Endometrium (tissue), 2 donors: ENCODE data around the gene GRIN3B.

Experiments used
- FAIRE-seq: peaks from 2 replicates; lab custom pipeline; 2012; peaks lifted over from hg19 to GRCh38; lab: Jason Lieb, UNC
- donor health status: control.
- donor health status: control.

GRIN3B gene

GRCh38 chr19:1042689-1043511 is 42.7 kb downstream of the GRIN3B start:
- no peak for FAIRE-seq

GRCh38 chr19:1045247-1045603 is 45.0 kb downstream of the GRIN3B start:
- FAIRE-seq = no peak

- no peak for FAIRE-seq
Measured at GRCh38 chr19:1046117-1046626, 46.0 kb downstream of the GRIN3B start.

DNA sequence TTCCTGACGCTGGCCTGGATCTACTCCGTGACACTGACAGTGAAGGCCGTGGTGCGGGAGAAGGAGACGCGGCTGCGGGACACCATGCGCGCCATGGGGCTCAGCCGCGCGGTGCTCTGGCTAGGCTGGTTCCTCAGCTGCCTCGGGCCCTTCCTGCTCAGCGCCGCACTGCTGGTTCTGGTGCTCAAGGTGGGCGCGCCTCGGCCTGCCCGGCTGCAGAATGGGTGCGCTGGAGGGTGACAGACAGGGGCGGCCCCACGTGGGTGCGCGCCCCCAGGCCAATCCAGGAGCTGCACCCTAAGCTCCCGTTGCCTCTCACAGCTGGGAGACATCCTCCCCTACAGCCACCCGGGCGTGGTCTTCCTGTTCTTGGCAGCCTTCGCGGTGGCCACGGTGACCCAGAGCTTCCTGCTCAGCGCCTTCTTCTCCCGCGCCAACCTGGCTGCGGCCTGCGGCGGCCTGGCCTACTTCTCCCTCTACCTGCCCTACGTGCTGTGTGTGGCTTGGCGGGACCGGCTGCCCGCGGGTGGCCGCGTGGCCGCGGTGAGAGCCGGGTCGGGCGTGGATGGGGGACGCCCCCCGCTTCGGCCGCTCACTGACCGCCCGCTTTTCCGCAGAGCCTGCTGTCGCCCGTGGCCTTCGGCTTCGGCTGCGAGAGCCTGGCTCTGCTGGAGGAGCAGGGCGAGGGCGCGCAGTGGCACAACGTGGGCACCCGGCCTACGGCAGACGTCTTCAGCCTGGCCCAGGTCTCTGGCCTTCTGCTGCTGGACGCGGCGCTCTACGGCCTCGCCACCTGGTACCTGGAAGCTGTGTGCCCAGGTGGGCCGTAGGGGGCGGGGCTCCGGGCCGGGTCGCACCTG is 46.8 kb downstream of the GRIN3B start:
- FAIRE-seq = no peak

DNA sequence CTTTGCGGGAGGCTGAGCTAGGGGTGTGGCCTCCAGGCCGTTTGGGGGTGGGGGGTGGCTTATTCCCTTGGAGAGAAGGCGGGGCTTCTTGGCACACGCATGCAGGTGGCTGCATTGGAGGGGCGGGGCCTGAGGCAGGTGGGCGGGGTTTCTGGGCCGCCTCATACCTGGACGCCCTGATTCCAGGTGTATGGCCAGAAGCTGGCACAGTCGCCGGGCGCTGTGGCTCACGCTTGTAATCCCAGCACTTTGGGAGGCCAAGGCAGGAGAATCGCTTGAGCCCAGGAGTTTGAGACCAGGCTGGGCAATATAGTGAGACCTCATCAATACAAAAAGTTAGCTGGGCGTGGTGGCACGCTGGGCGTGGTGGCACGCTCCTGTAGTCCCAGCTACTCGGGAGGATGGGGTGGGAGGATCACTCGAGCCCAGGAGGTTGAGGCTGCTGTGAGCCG is 47.5 kb downstream of the GRIN3B start:
- no peak for FAIRE-seq

DNA sequence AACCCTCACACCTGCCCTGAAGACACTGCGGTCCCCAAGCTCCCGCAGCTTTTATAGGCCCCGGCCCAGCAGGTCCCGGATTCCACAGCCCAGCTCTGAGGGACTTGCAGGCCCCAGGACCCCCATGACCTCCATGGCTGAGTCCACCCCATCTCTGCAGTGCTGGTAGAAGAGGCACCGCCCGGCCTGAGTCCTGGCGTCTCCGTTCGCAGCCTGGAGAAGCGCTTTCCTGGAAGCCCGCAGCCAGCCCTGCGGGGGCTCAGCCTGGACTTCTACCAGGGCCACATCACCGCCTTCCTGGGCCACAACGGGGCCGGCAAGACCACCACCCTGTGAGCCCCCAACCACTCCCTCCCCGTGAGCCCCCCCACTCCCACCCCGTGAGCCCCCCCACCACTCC is 48.9 kb downstream of the GRIN3B start:
- no peak for FAIRE-seq

- no peak for FAIRE-seq
Measured at GRCh38 chr19:1049800-1050199, 49.6 kb downstream of the GRIN3B start.

- no peak for FAIRE-seq
Measured at GRCh38 chr19:1050989-1051788, 51.0 kb downstream of the GRIN3B start.

DNA sequence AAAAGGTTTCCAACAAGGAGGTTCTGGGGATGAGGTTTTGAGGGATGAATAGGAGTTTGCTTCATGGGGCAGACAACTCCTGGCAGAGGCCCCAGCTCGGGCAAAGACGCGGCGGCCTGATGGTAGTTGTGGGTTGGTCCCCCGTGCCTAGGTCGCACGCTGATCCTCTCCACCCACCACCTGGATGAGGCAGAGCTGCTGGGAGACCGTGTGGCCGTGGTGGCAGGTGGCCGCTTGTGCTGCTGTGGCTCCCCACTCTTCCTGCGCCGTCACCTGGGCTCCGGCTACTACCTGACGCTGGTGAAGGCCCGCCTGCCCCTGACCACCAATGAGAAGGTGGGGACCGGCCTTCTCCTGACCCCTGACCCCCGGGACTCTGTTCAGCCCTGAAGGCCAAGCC is 51.6 kb downstream of the GRIN3B start:
- FAIRE-seq = no peak

DNA sequence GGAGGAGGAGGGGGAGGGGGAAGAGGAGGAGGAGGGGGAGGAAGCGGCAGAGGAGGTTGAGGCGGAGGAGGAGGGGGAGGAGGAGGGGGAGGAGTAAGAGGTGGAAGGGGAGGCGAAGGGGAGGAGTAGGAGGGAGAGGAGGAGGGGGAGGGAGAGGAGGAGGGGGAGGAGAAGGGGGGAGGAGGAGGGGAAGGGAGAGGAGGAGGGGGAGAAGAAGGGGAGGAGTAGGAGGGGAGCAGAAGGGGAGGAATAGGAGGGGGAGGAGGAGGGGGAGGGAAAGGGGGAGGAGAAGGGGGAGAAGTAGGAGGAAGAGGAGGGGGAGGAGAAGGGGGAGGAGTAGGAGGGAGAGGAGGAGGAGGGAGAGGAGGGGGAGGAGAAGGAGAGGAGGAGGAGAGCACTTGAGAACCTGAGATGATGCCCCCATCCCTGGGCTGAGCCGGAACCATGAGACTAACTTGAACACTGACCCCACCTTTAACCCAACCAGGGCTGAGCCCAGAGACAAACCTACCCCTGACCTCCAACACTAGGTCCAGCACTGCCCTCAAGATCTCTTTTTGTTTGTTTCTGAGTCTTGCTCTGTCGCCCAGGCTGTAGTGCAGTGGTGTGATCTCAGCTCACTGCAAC is 52.2 kb downstream of the GRIN3B start:
- FAIRE-seq = no peak

DNA sequence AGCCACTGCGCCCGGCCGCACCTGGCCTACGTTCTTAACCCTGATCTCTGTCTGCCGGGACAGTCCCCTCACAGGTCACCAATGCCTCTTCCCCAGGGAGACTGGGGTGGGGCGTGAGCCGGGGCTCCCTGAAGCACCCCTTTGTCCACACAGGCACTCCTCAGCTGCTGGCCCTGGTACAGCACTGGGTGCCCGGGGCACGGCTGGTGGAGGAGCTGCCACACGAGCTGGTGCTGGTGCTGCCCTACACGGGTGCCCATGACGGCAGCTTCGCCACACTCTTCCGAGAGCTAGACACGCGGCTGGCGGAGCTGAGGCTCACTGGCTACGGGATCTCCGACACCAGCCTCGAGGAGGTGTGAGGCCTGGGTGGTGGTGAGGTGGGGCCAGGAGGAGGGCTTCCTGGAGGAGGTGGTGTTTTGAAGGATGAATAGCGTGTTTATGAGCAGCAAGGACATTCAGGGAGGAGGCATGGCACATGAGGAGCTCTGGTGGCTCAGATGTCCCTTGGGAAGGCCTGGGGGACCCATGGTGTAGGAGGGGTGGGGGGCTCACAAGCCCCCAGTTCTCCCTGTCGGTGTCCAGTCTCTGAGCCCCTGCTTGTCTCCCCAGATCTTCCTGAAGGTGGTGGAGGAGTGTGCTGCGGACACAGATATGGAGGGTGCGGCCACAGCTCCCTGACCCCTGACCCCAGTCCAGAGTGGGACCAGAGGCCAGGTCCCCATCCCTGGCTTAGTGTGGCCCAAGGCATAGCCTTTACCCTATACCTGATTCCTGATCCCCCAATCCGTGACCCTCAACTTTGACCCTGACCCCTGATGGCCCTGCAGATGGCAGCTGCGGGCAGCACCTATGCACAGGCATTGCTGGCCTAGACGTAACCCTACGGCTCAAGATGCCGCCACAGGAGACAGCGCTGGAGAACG is 53.2 kb downstream of the GRIN3B start:
- FAIRE-seq = no peak

GRCh38 chr19:1054102-1055027 is 54.1 kb downstream of the GRIN3B start:
- no peak for FAIRE-seq

GRCh38 chr19:1055028-1055425 is 54.8 kb downstream of the GRIN3B start:
- FAIRE-seq = no peak

GRCh38 chr19:1055886-1056620 is 55.8 kb downstream of the GRIN3B start:
- FAIRE-seq = no peak

DNA sequence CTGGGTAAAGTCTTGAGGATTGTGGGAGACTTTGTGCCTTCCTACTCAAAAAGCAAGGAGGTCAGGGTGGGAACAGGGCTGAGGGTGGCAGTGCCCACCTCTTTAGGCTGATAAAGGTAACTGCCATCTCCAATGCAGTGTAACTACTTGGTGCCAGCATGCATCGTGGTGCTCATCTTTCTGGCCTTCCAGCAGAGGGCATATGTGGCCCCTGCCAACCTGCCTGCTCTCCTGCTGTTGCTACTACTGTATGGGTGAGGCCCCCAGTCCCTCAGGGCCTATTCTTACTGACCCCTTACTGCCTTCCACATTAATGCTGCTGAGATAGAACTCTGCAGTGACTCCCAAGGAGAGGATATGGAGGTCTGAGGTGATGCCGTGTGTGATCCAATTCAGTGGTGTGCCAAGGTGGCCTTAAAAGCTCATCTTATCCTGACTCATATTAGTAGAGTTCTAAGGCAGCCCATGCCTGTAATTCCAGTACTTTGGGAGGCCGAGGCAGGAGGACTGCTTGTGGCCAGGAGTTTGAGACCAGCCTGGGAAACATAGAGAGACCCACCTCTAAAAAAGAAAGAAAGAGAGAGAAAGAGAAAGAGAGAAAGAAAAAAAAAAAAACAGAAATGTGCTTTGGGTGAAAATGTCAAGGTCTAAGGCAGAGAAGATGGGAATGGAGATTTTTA is 57.1 kb downstream of the GRIN3B start:
- no peak for FAIRE-seq

GRCh38 chr19:1058112-1058511 is 57.9 kb downstream of the GRIN3B start:
- FAIRE-seq = no peak
